Neural cell (in vitro differentiated cells): ENCODE results near the gene SDK2. TPM values are rescaled to one million over a fixed set of nuclear protein-coding genes. Genes with fewer than 3 reads are reported as not detected.

Experiments used
- H2AFZ ChIP-seq: fragments of 200-600, 300-800 bp; sonication (generic), shearing (Covaris generic); 2 replicates; pipeline ENCODE4 v1.6.0; 2014; ENCODE audit warnings: low read depth, mild to moderate bottlenecking, antibody characterized with exemption, low read length, moderate library complexity
- H3F3A ChIP-seq: fragments of 200-600 bp; shearing (Covaris generic); 2 replicates; pipeline ENCODE4 v1.6.1; 2016; ENCODE audit warnings: mild to moderate bottlenecking, moderate library complexity, mixed read lengths, antibody characterized with exemption, low read length; ENCODE audit not compliant: insufficient read depth, poor library complexity, severe bottlenecking
- H3K27ac ChIP-seq: fragments of 200-600, 300-800 bp; sonication (generic), shearing (Covaris generic); 2 replicates; pipeline ENCODE4 v1.5.1; 2014; ENCODE audit warnings: mild to moderate bottlenecking, low read length, moderate library complexity
- H3K27me3 ChIP-seq: fragments of 300-800, 200-600 bp; sonication (generic), shearing (Covaris generic); 2 replicates; pipeline ENCODE4 v1.6.0; 2014; ENCODE audit warnings: mild to moderate bottlenecking, low read depth, low read length, moderate library complexity; ENCODE audit not compliant: insufficient read depth
- H3K36me3 ChIP-seq: fragments of 300-800, 200-600 bp; sonication (generic), shearing (Covaris generic); 2 replicates; pipeline ENCODE4 v1.5.1; 2014; ENCODE audit warnings: mild to moderate bottlenecking, antibody characterized with exemption, low read length, moderate library complexity; ENCODE audit not compliant: insufficient read depth
- H3K4me2 ChIP-seq: fragments of 300-800, 200-600 bp; sonication (generic), shearing (Covaris generic); 2 replicates; pipeline ENCODE4 v1.6.0; 2014; ENCODE audit warnings: mild to moderate bottlenecking, low read length
- H3K4me3 ChIP-seq: fragments of 300-800, 200-600 bp; sonication (generic), shearing (Covaris generic); 2 replicates; pipeline ENCODE4 v1.5.1; 2014; ENCODE audit warnings: mild to moderate bottlenecking, low read length, moderate library complexity
- H3K79me2 ChIP-seq: fragments of 200-600 bp; shearing (Covaris generic); replicated peaks from 2 replicates; pipeline ENCODE4 v1.6.0; 2014; ENCODE audit warnings: mild to moderate bottlenecking, low read length, moderate library complexity; ENCODE audit not compliant: insufficient read depth
- H3K9ac ChIP-seq: fragments of 300-800, 200-600 bp; sonication (generic), shearing (Covaris generic); 2 replicates; pipeline ENCODE4 v1.6.1; 2016; ENCODE audit warnings: mild to moderate bottlenecking, low read length, mixed read lengths
- H3K9me2 ChIP-seq: fragments of 200-600 bp; shearing (Covaris generic); 2 replicates; pipeline ENCODE4 v1.6.1; 2016; ENCODE audit warnings: mild to moderate bottlenecking, low read length, mixed read lengths; ENCODE audit not compliant: insufficient read depth
- H3K9me3 ChIP-seq: fragments of 200-600, 300-800 bp; sonication (generic), shearing (Covaris generic); 2 replicates; pipeline ENCODE4 v1.6.1; 2016; ENCODE audit warnings: mild to moderate bottlenecking, mixed run types, low read length, moderate library complexity, mixed read lengths
- H4K20me1 ChIP-seq: fragments of 200-600 bp; shearing (Covaris generic); 2 replicates; pipeline ENCODE4 v1.6.1; 2016; ENCODE audit warnings: mild to moderate bottlenecking, mixed run types; ENCODE audit not compliant: insufficient read depth
- EP300 ChIP-seq: fragments of 450-650 bp; conservative IDR thresholded peaks from 2 replicates; pipeline ENCODE4 v1.6.1; 2014; ENCODE audit warnings: antibody characterized with exemption, mild to moderate bottlenecking, moderate library complexity; ENCODE audit not compliant: poor library complexity, severe bottlenecking
- EZH2 ChIP-seq: fragments of 200-600, 300-800 bp; shearing (Covaris generic), sonication (generic); IDR thresholded peaks from 2 replicates; pipeline ENCODE4 v1.6.1; 2014; ENCODE audit warnings: antibody characterized with exemption, low read length, borderline replicate concordance, mild to moderate bottlenecking; ENCODE audit not compliant: insufficient read depth, poor library complexity, severe bottlenecking
- MXI1 ChIP-seq: fragments of 450-650 bp; conservative IDR thresholded peaks from 2 replicates; pipeline ENCODE4 v1.6.1; 2014; ENCODE audit warnings: antibody characterized with exemption, mild to moderate bottlenecking; ENCODE audit not compliant: poor library complexity, severe bottlenecking
- POLR2AphosphoS5 ChIP-seq: IDR thresholded peaks from 2 replicates; pipeline ENCODE4 v1.6.1; 2012
- RAD21 ChIP-seq: fragments of 450-650 bp; conservative IDR thresholded peaks from 2 replicates; pipeline ENCODE4 v1.6.1; 2014; ENCODE audit warnings: antibody characterized with exemption, mild to moderate bottlenecking, moderate library complexity
- SMC3 ChIP-seq: fragments of 450-650 bp; conservative IDR thresholded peaks from 2 replicates; pipeline ENCODE4 v1.6.1; 2014; ENCODE audit warnings: antibody characterized with exemption, mild to moderate bottlenecking, moderate library complexity; ENCODE audit not compliant: poor library complexity
- TAF1 ChIP-seq: IDR thresholded peaks from 2 replicates; pipeline ENCODE4 v1.6.1; 2012; ENCODE audit warnings: low read depth
- polyA plus RNA-seq: library from polyadenylated mRNA; depleted of rRNA; stranded (reverse); fragments of >200 nt; gene quantifications from 2 replicates; pipeline ENCODE4 v1.2.3, GENCODE V29; 2014
- TF ChIP-seq, protein P1 (sequence below): IDR thresholded peaks from 2 replicates; pipeline ENCODE4 v1.6.1; 2012; ENCODE audit warnings: borderline replicate concordance
- TF ChIP-seq, protein P2 (sequence below): fragments of 450-650 bp; IDR thresholded peaks from 2 replicates; pipeline ENCODE4 v1.5.1; 2014; ENCODE audit warnings: antibody characterized with exemption, mild to moderate bottlenecking, moderate library complexity; ENCODE audit not compliant: poor library complexity, severe bottlenecking

SDK2 gene
- polyA plus RNA-seq, 1 donor from 2014 or later, result 0.73 TPM

DNA sequence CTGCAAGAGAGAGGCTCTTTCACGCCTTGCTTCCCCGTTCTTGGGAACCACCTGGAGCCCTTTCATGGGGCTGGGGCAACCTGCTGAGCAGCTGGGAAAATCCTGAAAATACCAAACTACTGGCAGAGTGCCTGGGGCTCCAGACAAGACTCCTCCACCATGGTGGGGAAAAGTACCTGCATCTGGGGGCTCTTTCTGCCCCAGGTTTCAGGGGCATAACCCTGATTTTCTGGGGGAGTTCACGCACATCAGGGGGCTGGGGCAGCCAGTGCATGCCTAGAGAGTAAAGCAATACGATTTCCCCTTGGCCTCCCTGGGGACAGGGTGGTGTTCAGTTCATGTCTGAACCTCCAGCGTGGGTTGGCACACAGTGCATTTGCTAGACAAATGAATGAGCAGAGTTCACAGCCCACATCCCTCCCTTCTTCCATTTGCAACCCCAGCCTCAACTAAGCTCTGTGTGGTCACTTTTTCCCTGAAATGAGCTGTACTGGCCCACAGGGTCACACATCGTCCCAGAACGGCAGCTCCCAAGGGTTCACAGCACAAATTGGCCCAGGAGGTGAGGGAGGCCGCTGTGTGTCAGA is 327.2 kb downstream of the SDK2 start:
- H3K4me2 ChIP-seq, result no peak overlapping the region
- H3K79me2 ChIP-seq, result no peaks in the 10 kb centered on the region
- H3K9ac ChIP-seq, result no peak overlapping the region
- no peaks in the 10 kb centered on the region for H3K36me3 ChIP-seq
- no peak overlapping the region for H2AFZ ChIP-seq
- H3K9me2 ChIP-seq, result no peaks in the 10 kb centered on the region
- H3K9me3 ChIP-seq, result no peaks in the 10 kb centered on the region
- TF ChIP-seq, protein P1, sequence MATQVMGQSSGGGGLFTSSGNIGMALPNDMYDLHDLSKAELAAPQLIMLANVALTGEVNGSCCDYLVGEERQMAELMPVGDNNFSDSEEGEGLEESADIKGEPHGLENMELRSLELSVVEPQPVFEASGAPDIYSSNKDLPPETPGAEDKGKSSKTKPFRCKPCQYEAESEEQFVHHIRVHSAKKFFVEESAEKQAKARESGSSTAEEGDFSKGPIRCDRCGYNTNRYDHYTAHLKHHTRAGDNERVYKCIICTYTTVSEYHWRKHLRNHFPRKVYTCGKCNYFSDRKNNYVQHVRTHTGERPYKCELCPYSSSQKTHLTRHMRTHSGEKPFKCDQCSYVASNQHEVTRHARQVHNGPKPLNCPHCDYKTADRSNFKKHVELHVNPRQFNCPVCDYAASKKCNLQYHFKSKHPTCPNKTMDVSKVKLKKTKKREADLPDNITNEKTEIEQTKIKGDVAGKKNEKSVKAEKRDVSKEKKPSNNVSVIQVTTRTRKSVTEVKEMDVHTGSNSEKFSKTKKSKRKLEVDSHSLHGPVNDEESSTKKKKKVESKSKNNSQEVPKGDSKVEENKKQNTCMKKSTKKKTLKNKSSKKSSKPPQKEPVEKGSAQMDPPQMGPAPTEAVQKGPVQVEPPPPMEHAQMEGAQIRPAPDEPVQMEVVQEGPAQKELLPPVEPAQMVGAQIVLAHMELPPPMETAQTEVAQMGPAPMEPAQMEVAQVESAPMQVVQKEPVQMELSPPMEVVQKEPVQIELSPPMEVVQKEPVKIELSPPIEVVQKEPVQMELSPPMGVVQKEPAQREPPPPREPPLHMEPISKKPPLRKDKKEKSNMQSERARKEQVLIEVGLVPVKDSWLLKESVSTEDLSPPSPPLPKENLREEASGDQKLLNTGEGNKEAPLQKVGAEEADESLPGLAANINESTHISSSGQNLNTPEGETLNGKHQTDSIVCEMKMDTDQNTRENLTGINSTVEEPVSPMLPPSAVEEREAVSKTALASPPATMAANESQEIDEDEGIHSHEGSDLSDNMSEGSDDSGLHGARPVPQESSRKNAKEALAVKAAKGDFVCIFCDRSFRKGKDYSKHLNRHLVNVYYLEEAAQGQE, result no peak
- TF ChIP-seq RAD21, result no peak
- TF ChIP-seq EP300, result no peak
- no peak for TF ChIP-seq EZH2
- no peak for TF ChIP-seq SMC3
- no peak overlapping the region for H3K4me3 ChIP-seq
- H3K27ac ChIP-seq, result no peak overlapping the region
- H4K20me1 ChIP-seq, result no peaks in the 10 kb centered on the region
- no peaks in the 10 kb centered on the region for H3K27me3 ChIP-seq
- no peaks in the 10 kb centered on the region for H3F3A ChIP-seq

- Histone ChIP-seq H3K9me2 (no peaks in the 10 kb centered on the region), H3K27ac (no peak overlapping the region), H3K79me2 (no peaks in the 10 kb centered on the region), H3K36me3 (no peaks in the 10 kb centered on the region), H3K27me3 (no peaks in the 10 kb centered on the region), H3F3A (no peaks in the 10 kb centered on the region), H2AFZ (no peak overlapping the region), H3K4me2 (no peak overlapping the region), H3K4me3 (no peak overlapping the region), H4K20me1 (no peaks in the 10 kb centered on the region), H3K9ac (no peak overlapping the region), H3K9me3 (no peaks in the 10 kb centered on the region)
- no peak for TF ChIP-seq SMC3
- TF ChIP-seq MXI1, result no peak
- TF ChIP-seq, protein P1, result no peak
- TF ChIP-seq POLR2AphosphoS5, result no peak
- TF ChIP-seq, protein P2, sequence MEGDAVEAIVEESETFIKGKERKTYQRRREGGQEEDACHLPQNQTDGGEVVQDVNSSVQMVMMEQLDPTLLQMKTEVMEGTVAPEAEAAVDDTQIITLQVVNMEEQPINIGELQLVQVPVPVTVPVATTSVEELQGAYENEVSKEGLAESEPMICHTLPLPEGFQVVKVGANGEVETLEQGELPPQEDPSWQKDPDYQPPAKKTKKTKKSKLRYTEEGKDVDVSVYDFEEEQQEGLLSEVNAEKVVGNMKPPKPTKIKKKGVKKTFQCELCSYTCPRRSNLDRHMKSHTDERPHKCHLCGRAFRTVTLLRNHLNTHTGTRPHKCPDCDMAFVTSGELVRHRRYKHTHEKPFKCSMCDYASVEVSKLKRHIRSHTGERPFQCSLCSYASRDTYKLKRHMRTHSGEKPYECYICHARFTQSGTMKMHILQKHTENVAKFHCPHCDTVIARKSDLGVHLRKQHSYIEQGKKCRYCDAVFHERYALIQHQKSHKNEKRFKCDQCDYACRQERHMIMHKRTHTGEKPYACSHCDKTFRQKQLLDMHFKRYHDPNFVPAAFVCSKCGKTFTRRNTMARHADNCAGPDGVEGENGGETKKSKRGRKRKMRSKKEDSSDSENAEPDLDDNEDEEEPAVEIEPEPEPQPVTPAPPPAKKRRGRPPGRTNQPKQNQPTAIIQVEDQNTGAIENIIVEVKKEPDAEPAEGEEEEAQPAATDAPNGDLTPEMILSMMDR, result no peak
- TF ChIP-seq TAF1, result no peak
- no peak for TF ChIP-seq EP300
- no peak for TF ChIP-seq RAD21
- no peak for TF ChIP-seq EZH2
Observed at GRCh38 chr17:73315471-73315870, 328.8 kb downstream of the SDK2 start.
